DOHH2 (cell line): ENCODE measurements around the gene SLC35F5.

Source experiments
- EZH2phosphoT487 ChIP-seq: fragments of 200-600 bp; sonication (generic); IDR thresholded peaks from 2 replicates; pipeline ENCODE4 v1.6.1; 2017; ENCODE audit warnings: borderline replicate concordance, mild to moderate bottlenecking, antibody characterized with exemption, low read length, moderate library complexity, mixed read lengths
- TF ChIP-seq, protein P1 (sequence below): fragments of 200-600 bp; sonication (generic); IDR thresholded peaks from one replicate; pipeline ENCODE4 v1.5.1; 2014; ENCODE audit warnings: antibody characterized with exemption, mild to moderate bottlenecking, low read depth, low read length; ENCODE audit not compliant: poor library complexity, severe bottlenecking

DNA sequence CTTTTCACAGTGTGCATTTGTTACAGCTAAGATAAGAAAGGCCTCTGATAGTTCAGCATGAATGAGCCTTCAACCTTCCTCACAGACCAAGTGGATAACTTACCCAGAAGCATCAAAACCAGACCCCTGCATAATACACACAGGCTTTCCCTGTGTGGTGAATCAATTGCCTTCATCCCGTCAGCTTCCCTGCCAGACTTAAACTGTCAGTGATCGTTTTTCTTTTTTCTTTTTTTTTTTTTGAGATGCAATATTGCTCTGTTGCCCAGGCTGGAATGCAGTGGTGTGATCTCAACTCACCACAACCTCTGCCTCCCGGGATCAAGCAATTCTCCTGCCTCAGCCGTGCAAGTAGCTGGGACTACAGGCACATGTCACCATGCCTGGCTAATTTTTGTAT, 20.5 kb upstream of the SLC35F5 start:
- TF ChIP-seq, protein P1, sequence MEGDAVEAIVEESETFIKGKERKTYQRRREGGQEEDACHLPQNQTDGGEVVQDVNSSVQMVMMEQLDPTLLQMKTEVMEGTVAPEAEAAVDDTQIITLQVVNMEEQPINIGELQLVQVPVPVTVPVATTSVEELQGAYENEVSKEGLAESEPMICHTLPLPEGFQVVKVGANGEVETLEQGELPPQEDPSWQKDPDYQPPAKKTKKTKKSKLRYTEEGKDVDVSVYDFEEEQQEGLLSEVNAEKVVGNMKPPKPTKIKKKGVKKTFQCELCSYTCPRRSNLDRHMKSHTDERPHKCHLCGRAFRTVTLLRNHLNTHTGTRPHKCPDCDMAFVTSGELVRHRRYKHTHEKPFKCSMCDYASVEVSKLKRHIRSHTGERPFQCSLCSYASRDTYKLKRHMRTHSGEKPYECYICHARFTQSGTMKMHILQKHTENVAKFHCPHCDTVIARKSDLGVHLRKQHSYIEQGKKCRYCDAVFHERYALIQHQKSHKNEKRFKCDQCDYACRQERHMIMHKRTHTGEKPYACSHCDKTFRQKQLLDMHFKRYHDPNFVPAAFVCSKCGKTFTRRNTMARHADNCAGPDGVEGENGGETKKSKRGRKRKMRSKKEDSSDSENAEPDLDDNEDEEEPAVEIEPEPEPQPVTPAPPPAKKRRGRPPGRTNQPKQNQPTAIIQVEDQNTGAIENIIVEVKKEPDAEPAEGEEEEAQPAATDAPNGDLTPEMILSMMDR, result no peak
- no peak for TF ChIP-seq EZH2phosphoT487
